GM12892 (cell line): ENCODE data around the gene ZNF362.

ENCODE experiments used
- POLR2A ChIP-seq: IDR thresholded peaks from 2 replicates; pipeline ENCODE4 v1.6.1; 2011; ENCODE audit warnings: low read depth, low read length, control low read depth
- POLR2AphosphoS5 ChIP-seq: IDR thresholded peaks from 2 replicates; pipeline ENCODE4 v1.6.1; 2011; ENCODE audit warnings: low read depth, low read length, control low read depth

DNA sequence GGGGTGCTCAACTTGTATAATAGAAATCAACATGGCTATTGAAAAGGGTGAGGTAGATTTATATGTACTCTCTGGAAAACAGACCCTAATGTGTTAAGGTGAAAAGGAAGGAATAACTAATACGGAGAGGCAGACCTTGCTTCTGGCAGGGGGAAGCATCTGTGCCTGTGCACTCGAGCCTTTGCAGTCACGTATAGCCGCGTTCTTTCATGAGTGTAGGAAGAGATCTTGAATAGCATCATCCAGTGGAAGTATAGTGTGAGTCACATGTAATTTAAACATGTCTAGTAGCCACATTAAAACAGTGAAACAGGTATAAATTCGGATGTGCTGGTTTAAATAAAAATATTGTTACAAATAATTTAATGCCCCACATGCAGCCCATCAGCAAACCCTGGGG is 61.7 kb downstream of the ZNF362 start:
- TF ChIP-seq POLR2AphosphoS5 = no peak
- TF ChIP-seq POLR2A = no peak
